Measurements from ENCODE around the gene ALG14. TPM values are rescaled to one million over a fixed set of nuclear protein-coding genes. Genes with fewer than 3 reads are reported as not detected.

The ALG14 gene
- total RNA-seq, 6 donors from 2014 or later = 0.55 to 6.2 (median 0.98) TPM

DNA sequence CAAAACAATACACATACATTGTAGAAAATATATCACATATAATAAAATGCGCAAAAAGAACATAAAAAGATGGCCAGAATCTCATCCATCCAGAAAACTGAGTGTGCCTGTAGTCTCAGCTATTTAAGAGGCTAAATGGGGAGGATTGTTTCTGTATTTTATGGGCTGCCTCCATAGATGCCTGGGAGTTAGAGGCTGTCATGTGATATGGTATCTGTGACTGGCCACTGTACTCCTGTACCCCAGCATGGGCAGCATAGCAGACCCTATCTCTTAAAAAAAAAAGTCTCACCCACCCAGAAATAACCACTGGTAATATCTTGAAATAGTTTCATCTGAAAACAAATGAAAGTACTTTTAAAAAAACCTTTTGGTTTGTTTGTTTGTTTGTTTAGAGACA is 40.9 kb upstream of the ALG14 start:
- Histone ChIP-seq H3K4me3 (no peak overlapping the region), H3K9me3 (no peaks in the 10 kb centered on the region), H3K36me3 (no peaks in the 10 kb centered on the region), H3K27me3 (no peaks in the 10 kb centered on the region), H3K27ac (no peak overlapping the region), H3K4me1 (peaks cover 5 to 24% (median 12%) of the 10 kb centered on the region in 4 donors)
- WGBS, 2 donors = 95 to 96% methylated on average over 1 of the region's 1 CpG
- ATAC-seq (ENCODE audit: low FRiP score in 2 of 2) = no peak
- TF ChIP-seq POLR2AphosphoS5 (IDR thresholded peaks at IDR 0.05) (no peak), POLR2A (IDR thresholded peaks at IDR 0.05) (no peak)
- DNase-seq = no peak

DNA sequence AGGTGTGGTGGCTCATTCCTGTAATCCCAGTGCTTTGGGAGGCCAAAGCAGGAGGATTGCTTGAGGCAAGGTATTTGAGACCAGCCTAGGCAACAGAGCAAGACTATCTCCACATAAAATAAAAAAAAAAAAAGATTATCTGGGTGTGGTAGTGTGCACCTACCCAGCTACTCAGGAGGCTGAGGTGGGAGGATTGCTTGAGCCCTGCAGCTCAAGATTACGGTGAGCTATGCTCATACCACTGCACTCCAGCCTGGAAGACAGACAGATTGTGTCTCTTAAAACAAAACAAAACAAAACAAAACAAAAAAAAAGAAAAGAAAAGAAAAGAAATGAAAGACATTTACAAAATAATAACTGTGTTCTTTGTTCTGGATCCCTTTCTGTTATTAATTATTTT is 38.3 kb upstream of the ALG14 start:
- Histone ChIP-seq H3K9me3 (no peaks in the 10 kb centered on the region), H3K4me1 (peaks cover 0 to under 1% (median 0%) of the 10 kb centered on the region in 4 donors), H3K27me3 (no peaks in the 10 kb centered on the region), H3K4me3 (no peak overlapping the region), H3K27ac (no peak overlapping the region), H3K36me3 (no peaks in the 10 kb centered on the region)
- no peak for DNase-seq
- TF ChIP-seq, protein P1, sequence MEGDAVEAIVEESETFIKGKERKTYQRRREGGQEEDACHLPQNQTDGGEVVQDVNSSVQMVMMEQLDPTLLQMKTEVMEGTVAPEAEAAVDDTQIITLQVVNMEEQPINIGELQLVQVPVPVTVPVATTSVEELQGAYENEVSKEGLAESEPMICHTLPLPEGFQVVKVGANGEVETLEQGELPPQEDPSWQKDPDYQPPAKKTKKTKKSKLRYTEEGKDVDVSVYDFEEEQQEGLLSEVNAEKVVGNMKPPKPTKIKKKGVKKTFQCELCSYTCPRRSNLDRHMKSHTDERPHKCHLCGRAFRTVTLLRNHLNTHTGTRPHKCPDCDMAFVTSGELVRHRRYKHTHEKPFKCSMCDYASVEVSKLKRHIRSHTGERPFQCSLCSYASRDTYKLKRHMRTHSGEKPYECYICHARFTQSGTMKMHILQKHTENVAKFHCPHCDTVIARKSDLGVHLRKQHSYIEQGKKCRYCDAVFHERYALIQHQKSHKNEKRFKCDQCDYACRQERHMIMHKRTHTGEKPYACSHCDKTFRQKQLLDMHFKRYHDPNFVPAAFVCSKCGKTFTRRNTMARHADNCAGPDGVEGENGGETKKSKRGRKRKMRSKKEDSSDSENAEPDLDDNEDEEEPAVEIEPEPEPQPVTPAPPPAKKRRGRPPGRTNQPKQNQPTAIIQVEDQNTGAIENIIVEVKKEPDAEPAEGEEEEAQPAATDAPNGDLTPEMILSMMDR (IDR thresholded peaks at IDR 0.05) = no peak
- TF ChIP-seq POLR2AphosphoS5 (IDR thresholded peaks at IDR 0.05) = no peak
- no peak for TF ChIP-seq EP300 (IDR thresholded peaks at IDR 0.05)
- TF ChIP-seq POLR2A (IDR thresholded peaks at IDR 0.05) = no peak
- ATAC-seq (ENCODE audit: low FRiP score in 2 of 2) = no peak
- WGBS, 2 donors = 85 to 88% methylated on average over 1 of the region's 1 CpG

DNA sequence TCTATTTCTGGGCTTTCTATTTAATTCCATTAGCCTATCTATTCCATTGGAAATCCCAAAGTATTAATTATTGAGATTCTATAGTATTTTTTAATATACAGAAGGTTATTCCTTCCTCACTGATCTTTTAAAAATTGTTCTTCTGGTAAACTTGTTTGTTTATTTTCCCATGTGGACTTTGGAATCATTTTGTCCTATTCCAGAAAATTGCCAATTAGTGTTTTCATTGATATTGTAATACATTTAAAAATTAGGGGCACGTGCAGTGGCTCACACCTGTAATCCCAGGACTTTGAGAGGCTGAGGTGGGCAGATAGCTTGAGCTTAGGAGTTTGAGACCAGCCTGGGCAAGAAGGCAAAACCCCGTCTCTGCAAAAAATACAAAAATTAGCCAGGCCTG is 36.0 kb upstream of the ALG14 start:
- H3K9me3 ChIP-seq = no peaks in the 10 kb centered on the region
- H3K27ac ChIP-seq = no peak overlapping the region
- ATAC-seq (ENCODE audit: low FRiP score in 2 of 2) (no peak), DNase-seq (no peak)
- no peaks in the 10 kb centered on the region for H3K36me3 ChIP-seq
- TF ChIP-seq EP300 (IDR thresholded peaks at IDR 0.05) (no peak), POLR2A (IDR thresholded peaks at IDR 0.05) (no peak), POLR2AphosphoS5 (IDR thresholded peaks at IDR 0.05) (no peak)
- TF ChIP-seq, protein P1 (IDR thresholded peaks at IDR 0.05) = no peak
- H3K4me3 ChIP-seq = no peak overlapping the region
- H3K4me1 ChIP-seq = no peaks in the 10 kb centered on the region
- WGBS, 2 donors = 94 to 98% methylated on average over 2 of the region's 2 CpGs
- no peaks in the 10 kb centered on the region for H3K27me3 ChIP-seq

DNA sequence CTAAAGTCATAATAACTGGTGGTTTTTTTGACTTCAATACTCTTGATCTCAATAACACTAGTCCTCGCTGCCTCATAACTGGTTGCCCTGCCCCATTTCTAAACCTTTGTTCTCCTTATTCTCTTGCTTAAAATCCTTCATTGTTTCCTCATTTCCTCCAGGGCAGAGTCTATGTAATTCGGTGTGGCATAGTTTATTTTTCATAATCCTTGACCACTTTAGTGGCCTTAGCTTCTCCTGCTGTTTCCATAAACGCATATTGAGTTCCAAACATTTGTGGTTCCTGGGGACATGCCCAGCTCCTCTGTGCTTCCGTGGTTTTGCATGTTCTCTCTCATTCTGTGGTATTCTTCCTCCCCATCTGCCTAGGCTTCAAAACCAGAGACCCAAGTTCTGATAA is 25.4 kb upstream of the ALG14 start:
- no peaks in the 10 kb centered on the region for H3K4me1 ChIP-seq
- 42 to 56% methylated on average over 4 of the region's 4 CpGs for WGBS, 2 donors
- H3K9me3 ChIP-seq = no peaks in the 10 kb centered on the region
- H3K27me3 ChIP-seq = no peaks in the 10 kb centered on the region
- no peak overlapping the region for H3K27ac ChIP-seq
- H3K4me3 ChIP-seq = no peak overlapping the region
- TF ChIP-seq POLR2A (IDR thresholded peaks at IDR 0.05) (no peak), EP300 (IDR thresholded peaks at IDR 0.05) (no peak), POLR2AphosphoS5 (IDR thresholded peaks at IDR 0.05) (no peak)
- DNase-seq (no peak), ATAC-seq (ENCODE audit: low FRiP score in 2 of 2) (peak in 1 of 2 donors; percentile 28)
- no peaks in the 10 kb centered on the region for H3K36me3 ChIP-seq

DNA sequence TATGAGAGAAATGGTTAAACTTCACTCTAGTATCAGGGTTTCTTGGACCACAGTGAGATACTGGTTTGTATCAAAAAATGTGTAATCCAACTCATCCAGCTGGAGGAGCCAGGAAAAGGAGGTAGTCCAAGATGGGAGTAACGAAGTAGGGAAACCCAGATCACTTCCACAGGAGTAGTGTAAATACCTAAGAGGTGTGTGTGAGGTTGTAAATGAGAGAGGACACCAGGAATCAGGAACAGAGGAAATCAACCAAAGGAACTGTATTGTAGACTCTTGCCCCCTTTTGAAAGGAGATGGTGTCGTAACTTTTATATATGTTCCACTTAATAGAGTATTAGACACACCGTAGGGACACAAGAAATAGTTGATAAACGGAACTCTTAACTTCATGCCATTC is 24.7 kb upstream of the ALG14 start:
- TF ChIP-seq, protein P1 (IDR thresholded peaks at IDR 0.05) = no peak
- TF ChIP-seq POLR2AphosphoS5 (IDR thresholded peaks at IDR 0.05) = no peak
- TF ChIP-seq EP300 (IDR thresholded peaks at IDR 0.05) = no peak
- TF ChIP-seq POLR2A (IDR thresholded peaks at IDR 0.05) = no peak
- Histone ChIP-seq H3K36me3 (no peaks in the 10 kb centered on the region), H3K4me3 (no peak overlapping the region), H3K27ac (no peak overlapping the region), H3K4me1 (no peaks in the 10 kb centered on the region), H3K9me3 (no peaks in the 10 kb centered on the region), H3K27me3 (no peaks in the 10 kb centered on the region)
- WGBS, 2 donors = 77 to 97% methylated on average over 4 of the region's 4 CpGs
- ATAC-seq (ENCODE audit: low FRiP score in 2 of 2) (no peak), DNase-seq (no peak)

DNA sequence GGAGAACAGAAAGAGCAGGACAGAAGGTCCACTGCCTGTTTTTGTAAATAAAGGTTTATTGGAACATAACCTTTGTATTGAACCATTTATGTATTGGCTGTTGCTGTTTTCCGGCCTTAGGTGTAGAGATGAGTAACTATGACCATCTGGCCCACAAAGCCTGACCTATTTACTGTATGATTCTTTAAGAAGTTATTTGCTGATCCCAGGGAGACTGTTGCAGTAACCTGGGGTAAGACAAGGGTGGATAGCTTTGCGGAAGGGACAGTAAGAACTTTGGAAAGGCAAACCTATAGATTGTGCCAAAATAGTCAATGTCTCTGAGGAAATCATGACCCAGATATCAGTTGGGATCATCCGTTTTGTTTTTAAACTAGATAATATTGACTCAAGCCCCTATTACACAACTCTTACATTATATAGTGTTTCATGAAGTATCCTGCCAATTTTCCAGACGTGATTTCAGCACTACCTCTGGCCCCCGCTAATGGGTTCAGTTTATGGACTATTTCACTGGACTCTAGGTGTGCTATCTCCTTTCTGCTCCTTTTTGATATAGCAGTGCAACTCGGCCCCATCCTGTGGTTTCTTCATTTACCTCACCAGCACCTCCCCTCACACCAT is 23.6 kb upstream of the ALG14 start:
- ATAC-seq (ENCODE audit: low FRiP score in 2 of 2) (peak in 1 of 2 donors; percentile 36), DNase-seq (no peak)
- Histone ChIP-seq H3K9me3 (no peaks in the 10 kb centered on the region), H3K4me1 (no peaks in the 10 kb centered on the region), H3K27ac (no peak overlapping the region), H3K27me3 (no peaks in the 10 kb centered on the region), H3K4me3 (no peak overlapping the region), H3K36me3 (no peaks in the 10 kb centered on the region)
- TF ChIP-seq POLR2A (IDR thresholded peaks at IDR 0.05) (no peak), POLR2AphosphoS5 (IDR thresholded peaks at IDR 0.05) (no peak), EP300 (IDR thresholded peaks at IDR 0.05) (no peak)
- TF ChIP-seq, protein P1 (IDR thresholded peaks at IDR 0.05) = no peak
- WGBS, 2 donors = 68 to 71% methylated on average over 6 of the region's 6 CpGs

Data from upper lobe of left lung (tissue), 6 donors.